K562 (cell line): Measurements from ENCODE around the gene NOX5.

Experiments
- ATF2 ChIP-seq: sonication (generic); formaldehyde crosslinking; IDR thresholded peaks from 2 replicates; pipeline ENCODE4 v1.8.1; 2022; ENCODE audit warnings: missing genetic modification reagents
- CBFA2T2 ChIP-seq: fragments of 450-650 bp; conservative IDR thresholded peaks from 2 replicates; pipeline ENCODE4 v1.6.1; 2017; ENCODE audit warnings: mild to moderate bottlenecking
- CREB3 ChIP-seq: fragments of 450-650 bp; conservative IDR thresholded peaks from 2 replicates; pipeline ENCODE4 v1.6.1; 2016; ENCODE audit warnings: missing genetic modification characterization, low read depth, mild to moderate bottlenecking, missing compliant biosample characterization, moderate library complexity
- MEIS2 ChIP-seq: fragments of 450-650 bp; IDR thresholded peaks from 2 replicates; pipeline ENCODE4 v1.6.1; 2014; ENCODE audit warnings: mild to moderate bottlenecking; ENCODE audit not compliant: partially characterized antibody
- POLR2A ChIP-seq: fragments of 450-650 bp; conservative IDR thresholded peaks from 2 replicates; pipeline ENCODE4 v1.6.1; 2016
- POLR2AphosphoS2 ChIP-seq: IDR thresholded peaks from 2 replicates; pipeline ENCODE4 v1.6.1; 2012; ENCODE audit warnings: low read length, improper control_type of control experiment
- XRCC5 ChIP-seq: fragments of 200-400 bp; formaldehyde crosslinking; IDR thresholded peaks from 2 replicates; pipeline ENCODE4 v1.6.1; 2017; ENCODE audit warnings: low read depth, mild to moderate bottlenecking, low read length
- ZBTB7A ChIP-seq: IDR thresholded peaks from 2 replicates; pipeline ENCODE4 v1.6.1; 2011; ENCODE audit warnings: low read depth, mild to moderate bottlenecking, low read length, moderate library complexity, borderline replicate concordance; ENCODE audit not compliant: control insufficient read depth
- ZKSCAN3 ChIP-seq: fragments of 250-450 bp; sonication (Bioruptor Pico); IDR thresholded peaks from 2 replicates; pipeline ENCODE4 v1.4.0; 2020
- ZNF274 ChIP-seq: IDR thresholded peaks from 2 replicates; pipeline ENCODE4 v1.6.1; 2011; ENCODE audit warnings: low read depth, mild to moderate bottlenecking, low read length, moderate library complexity, borderline replicate concordance

- no peak for TF ChIP-seq ZNF274
- no peak for TF ChIP-seq POLR2AphosphoS2
- no peak for TF ChIP-seq ZBTB7A
- TF ChIP-seq MEIS2 = no peak
- no peak for TF ChIP-seq ATF2 (CRISPR knock-in tag)
- no peak for TF ChIP-seq CREB3 (tag)
- no peak for TF ChIP-seq ZKSCAN3
- TF ChIP-seq CBFA2T2 = no peak
- TF ChIP-seq POLR2A = no peak
- TF ChIP-seq XRCC5 = no peak
Measured at GRCh38 chr15:69091654-69092053, 77.2 kb downstream of the NOX5 start.
